Measurements from ENCODE around the gene RPH3AL.

RPH3AL gene

DNA sequence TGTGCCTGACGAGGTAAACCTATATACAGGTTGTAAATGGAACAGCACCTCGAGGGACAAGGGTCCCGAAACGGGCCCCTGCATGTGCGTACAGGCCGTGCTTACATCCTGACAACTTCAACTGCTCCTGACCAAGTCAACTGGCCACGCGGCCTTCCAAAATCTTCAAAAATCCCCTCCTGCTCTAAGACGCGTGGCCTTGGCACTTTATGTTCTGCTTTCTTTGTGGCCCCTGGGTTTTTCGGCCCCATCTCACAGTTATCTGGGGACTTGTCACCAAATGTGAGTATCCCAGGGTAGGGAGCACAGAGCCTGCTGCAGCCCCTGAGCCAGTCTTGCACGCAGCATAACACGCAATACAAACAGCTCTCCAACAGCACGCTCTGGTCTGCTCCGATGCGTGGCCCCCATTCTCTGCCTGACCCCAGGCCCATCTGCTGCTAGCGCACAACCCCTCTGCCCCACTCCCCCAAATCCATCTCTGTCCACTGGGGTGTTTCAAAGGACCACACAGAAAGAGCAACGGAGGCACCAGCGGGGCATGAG is 659 bp downstream of the RPH3AL start:
- TF ChIP-seq ZNF274 (IDR thresholded peaks at IDR 0.05; ENCODE audit: low read depth, low read length) = no peak
- H3K4me3 ChIP-seq (ENCODE audit: low read length) = no peak overlapping the region

- TF ChIP-seq ZNF274 (IDR thresholded peaks at IDR 0.05; ENCODE audit: low read depth, low read length) = no peak
- no peak overlapping the region for H3K4me3 ChIP-seq (ENCODE audit: low read length)
Measured at GRCh38 chr17:351449-351738, 1.2 kb downstream of the RPH3AL start.

DNA sequence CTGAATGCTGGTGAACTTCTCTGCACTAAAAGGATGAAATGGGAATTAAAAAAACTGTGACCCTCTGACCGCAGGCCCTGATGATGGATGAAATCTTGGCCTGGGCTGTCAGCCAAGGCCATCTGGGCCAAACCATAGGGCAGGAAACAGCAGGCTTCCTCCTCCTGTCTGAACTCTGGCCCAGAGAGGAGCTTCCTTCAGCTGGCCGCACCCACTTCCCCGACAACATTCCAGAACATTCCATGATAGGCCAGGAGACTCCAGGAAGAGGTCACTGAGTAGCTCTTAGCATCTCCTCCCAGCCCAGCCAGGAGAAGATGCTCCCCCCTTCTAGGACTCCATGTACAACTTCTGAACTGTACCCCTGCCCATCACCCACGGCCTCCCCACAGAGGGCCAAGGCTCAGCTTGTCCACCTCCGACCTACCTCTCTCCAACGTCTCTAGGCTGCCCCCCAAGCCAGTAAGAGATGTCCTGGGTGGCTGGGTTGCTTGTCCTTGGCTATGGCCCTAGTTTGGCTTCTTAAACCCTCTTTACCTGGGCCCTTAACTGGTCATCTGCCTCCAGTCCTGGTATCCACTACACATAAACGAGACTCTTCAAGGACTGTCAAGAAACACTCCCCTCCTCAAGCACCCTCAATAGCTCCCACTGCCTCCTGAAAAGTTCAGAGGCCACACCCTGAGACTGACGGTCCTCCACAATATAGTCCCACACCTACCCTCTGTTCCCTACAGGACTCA is 1.7 kb downstream of the RPH3AL start:
- H3K4me3 ChIP-seq (ENCODE audit: low read length) = no peak overlapping the region
- TF ChIP-seq ZNF274 (IDR thresholded peaks at IDR 0.05; ENCODE audit: low read depth, low read length) = no peak

DNA sequence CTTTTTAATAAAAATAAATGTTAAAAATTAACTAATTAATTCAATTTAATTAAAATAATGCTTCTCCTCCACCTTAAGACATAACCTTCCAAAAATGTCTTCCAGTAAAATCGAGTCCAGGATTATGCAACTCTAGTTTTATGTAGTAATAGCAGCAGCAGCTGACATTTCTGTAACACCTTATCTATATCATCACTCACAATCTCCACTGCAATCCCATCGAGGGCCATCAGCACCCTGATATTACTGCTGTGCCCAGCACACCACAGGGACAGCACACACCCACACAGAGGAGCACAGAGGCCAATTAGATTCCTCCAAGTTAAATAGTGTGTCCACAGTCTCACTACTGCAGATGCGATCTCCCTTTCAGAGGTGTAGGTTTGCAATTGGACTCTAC is 2.9 kb downstream of the RPH3AL start:
- TF ChIP-seq ZNF274 (IDR thresholded peaks at IDR 0.05; ENCODE audit: low read depth, low read length) = no peak

GRCh38 chr17:348692-349425 is 3.7 kb downstream of the RPH3AL start:
- H3K4me3 ChIP-seq (ENCODE audit: low read length) = no peak overlapping the region
- no peak for TF ChIP-seq ZNF274 (IDR thresholded peaks at IDR 0.05; ENCODE audit: low read depth, low read length)

More for the DNA sequence above, 2.9 kb downstream of the RPH3AL start:
- no peak overlapping the region for H3K4me3 ChIP-seq (ENCODE audit: low read length)

DNA sequence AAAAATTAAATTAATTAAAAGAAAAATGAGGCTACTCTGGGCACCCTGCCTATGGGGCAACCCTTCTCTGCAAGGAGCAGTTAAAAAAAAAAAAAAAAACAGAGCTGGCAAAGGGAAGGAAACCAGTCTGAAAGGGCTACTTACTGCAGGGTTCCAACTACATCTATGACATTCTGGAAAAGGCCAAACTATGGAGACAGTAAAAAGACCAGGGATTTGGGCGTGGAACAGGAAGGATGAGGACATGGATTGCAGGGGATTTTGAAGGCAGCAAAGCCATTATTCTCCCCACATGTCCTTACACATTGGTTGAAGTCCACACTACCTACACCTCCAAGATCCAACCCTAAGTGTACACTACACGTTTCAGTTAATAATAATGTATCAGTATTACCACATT is 4.6 kb downstream of the RPH3AL start:
- no peak overlapping the region for H3K4me3 ChIP-seq (ENCODE audit: low read length)
- no peak for TF ChIP-seq ZNF274 (IDR thresholded peaks at IDR 0.05; ENCODE audit: low read depth, low read length)

DNA sequence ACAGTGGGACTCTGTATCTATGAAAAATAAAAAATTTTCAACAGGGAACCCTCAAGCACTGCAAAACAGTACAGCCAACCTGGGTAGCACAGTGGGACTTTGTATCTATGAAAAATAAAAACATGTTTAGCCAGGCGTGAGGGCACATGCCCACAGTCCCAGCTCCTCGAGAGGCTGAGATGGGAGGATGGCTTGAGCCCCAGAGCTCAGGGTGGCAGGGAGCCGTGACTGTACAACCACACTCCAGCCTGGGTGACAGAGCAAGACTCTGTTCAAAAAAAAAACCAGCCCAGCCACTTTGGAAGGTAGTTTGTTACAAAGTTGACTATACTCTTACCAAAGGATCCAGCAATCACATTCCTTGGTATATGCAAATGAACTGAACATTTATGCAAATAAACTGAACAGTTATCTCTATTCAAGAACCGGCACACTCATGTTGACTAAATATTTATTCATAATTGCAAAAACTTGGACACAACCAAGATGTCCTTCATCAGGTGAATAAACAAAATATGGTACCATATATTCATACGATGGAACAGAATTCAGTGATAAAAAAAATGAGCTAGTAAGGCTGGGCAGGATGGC is 5.2 kb downstream of the RPH3AL start:
- TF ChIP-seq ZNF274 (IDR thresholded peaks at IDR 0.05; ENCODE audit: low read depth, low read length) = no peak
- H3K4me3 ChIP-seq (ENCODE audit: low read length) = no peak overlapping the region

DNA sequence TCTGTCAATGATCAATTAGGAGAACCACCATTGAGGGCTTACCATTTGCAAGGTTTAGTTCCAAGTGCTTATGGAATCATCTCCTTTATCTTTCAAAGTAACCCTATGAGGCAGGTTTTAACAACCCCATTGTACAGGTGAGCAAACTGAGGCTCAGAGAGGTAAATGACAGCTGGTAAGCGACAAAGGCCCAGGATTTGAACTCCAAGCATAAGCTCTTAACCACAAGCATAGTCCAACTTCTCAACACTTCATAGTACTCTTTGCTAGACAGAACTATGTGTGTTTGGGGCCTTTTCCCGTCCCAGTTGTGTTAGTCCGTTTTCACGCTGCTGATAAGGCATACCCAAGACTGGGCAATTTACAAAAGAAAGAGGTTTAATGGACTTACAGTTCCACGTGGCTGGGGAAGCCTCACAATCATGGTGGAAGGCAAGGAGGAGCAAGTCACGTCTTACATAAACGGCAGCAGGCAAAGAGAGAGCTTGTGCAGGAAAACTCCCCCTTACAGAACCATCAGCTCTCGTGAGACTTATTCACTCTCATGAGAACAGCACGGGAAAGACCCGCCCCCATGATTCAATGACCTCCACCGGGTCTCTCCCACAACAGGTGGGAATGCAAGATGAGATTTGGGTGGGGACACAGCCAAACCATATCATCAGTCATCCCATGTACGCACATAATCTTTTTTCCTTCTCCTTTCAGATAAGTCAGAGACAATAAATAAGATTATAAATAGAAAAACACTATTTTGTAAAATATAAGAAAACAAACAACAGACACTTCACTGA is 6.4 kb downstream of the RPH3AL start:
- TF ChIP-seq ZNF274 (IDR thresholded peaks at IDR 0.05; ENCODE audit: low read depth, low read length) = no peak
- H3K4me3 ChIP-seq (ENCODE audit: low read length) = no peak overlapping the region

- no peak for TF ChIP-seq ZNF274 (IDR thresholded peaks at IDR 0.05; ENCODE audit: low read depth, low read length)
- H3K4me3 ChIP-seq (ENCODE audit: low read length) = no peak overlapping the region
Measured at GRCh38 chr17:345261-345660, 7.3 kb downstream of the RPH3AL start.

GRCh38 chr17:343875-344752 is 8.5 kb downstream of the RPH3AL start:
- H3K4me3 ChIP-seq (ENCODE audit: low read length) = no peak overlapping the region
- TF ChIP-seq ZNF274 (IDR thresholded peaks at IDR 0.05; ENCODE audit: low read depth, low read length) = no peak

DNA sequence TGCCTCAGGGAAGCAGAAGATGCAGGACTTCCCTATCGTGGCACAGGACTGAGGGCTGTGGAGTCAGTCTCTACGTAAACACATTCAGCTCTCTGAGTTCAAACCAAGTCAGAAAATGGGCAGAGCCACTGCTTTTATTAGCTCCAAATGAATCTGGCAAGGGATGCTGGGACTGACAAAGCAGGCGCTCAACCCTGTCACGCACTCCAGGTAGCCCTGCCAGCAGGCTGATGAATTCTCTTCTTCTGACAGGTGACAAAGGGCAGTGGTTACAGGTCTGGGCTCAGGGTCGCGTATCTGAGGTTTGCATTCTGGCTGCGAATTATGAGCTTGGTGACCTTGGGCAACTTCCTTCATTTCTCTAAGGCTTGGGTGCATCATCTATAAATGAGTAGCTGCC is 9.4 kb downstream of the RPH3AL start:
- no peak overlapping the region for H3K4me3 ChIP-seq (ENCODE audit: low read length)
- TF ChIP-seq ZNF274 (IDR thresholded peaks at IDR 0.05; ENCODE audit: low read depth, low read length) = no peak

GRCh38 chr17:340074-340473 is 12.5 kb downstream of the RPH3AL start:
- H3K4me3 ChIP-seq (ENCODE audit: low read length) = no peak overlapping the region
- no peak for TF ChIP-seq ZNF274 (IDR thresholded peaks at IDR 0.05; ENCODE audit: low read depth, low read length)
